Heart right ventricle (tissue), 16 donors: ENCODE results near the gene DNM3. TPM values are rescaled to one million over a fixed set of nuclear protein-coding genes. Genes with fewer than 3 reads are reported as not detected.

ENCODE experiments used
- ATAC-seq, 8 donors: fragments of 200-7000 bp; cut with Tn5 transposase; one replicate each; pipeline ENCODE4 v1.9.1; 2020; ENCODE audit warnings: mild to moderate bottlenecking in 8 of 8, moderate library complexity in 8 of 8, moderate number of reproducible peaks in 1 of 8
- DNase-seq, 2 donors: peaks; one replicate each; pipeline ENCODE4 v3.0.0-alpha.2; 2020
- H3K27ac ChIP-seq, 10 donors: fragments of 200-600 bp; sonication (generic) in 2 of 10; one replicate each; pipeline versions ENCODE4 v1.5.0 to v1.8.0; 2020 to 2022; ENCODE audit warnings: mild to moderate bottlenecking in 3 of 10
- H3K27me3 ChIP-seq, 7 donors: fragments of 200-600 bp; one replicate each; pipeline ENCODE4 v1.8.0; 2021 to 2022; ENCODE audit warnings: mild to moderate bottlenecking in 2 of 7
- H3K36me3 ChIP-seq, 9 donors: fragments of 200-600 bp; sonication (generic) in 1 of 9; one replicate each; pipeline versions ENCODE4 v1.5.0 to v1.8.0; 2020 to 2022; ENCODE audit warnings: mild to moderate bottlenecking in 2 of 9
- H3K4me1 ChIP-seq, 9 donors: fragments of 200-600 bp; sonication (generic) in 1 of 9; one replicate each; pipeline versions ENCODE4 v1.5.0 to v1.8.0; 2020 to 2022; ENCODE audit warnings: mild to moderate bottlenecking in 4 of 9
- H3K4me3 ChIP-seq, 10 donors: fragments of 200-600 bp; sonication (generic) in 2 of 10; one replicate each; pipeline versions ENCODE4 v1.5.0 to v1.8.0; 2020 to 2022; ENCODE audit warnings: mild to moderate bottlenecking in 7 of 10, moderate library complexity in 2 of 10
- H3K9me3 ChIP-seq, 11 donors: fragments of 200-600 bp in 10 of 11; sonication (generic) in 2 of 11; one replicate each; pipeline versions ENCODE4 v1.5.0 to v1.8.0; 2013 to 2022; ENCODE audit warnings: mild to moderate bottlenecking in 2 of 11, control low read depth in 1 of 11, moderate library complexity in 1 of 11
- WGBS, 2 donors: extraction: QIAGEN DNeasy Blood & Tissue Kit; methylation state at CpG; one replicate each; pipeline ENCODE4 v1.1.7; 2013; ENCODE audit warnings: inconsistent platforms in 1 of 2; 5-methylcytosine and 5-hydroxymethylcytosine counted together
- intact Hi-C, 10 donors: fragments of 100-400 bp; cut with DNase I; formaldehyde crosslinking; loops; one replicate each; pipeline versions ENCODE4 v1.11.1 to v1.14.2; 2022
- polyA plus RNA-seq, 2 donors: library from polyadenylated mRNA; stranded (reverse); fragments of 200-250 nt; gene quantifications; one replicate each; pipeline ENCODE4 v1.2.3, GENCODE V29; 2013
- total RNA-seq, 10 donors: library from RNA; stranded (reverse); fragmentation: NEBNext Ultra II Directional in 3 of 10; extraction: Animal tissue kit (Norgen Biotek cat#: 25700) in 3 of 10; gene quantifications; one replicate each; pipeline versions ENCODE4 v1.2.1 to v1.2.4, GENCODE V29; 2021 to 2023
- TF ChIP-seq, protein P1 (sequence below), 9 donors: fragments of 200-600 bp; sonication (generic) in 2 of 9; IDR thresholded peaks; one replicate each; pipeline versions ENCODE4 v1.5.0 to v1.8.0; 2021 to 2022; ENCODE audit warnings: antibody characterized with exemption in 9 of 9, mild to moderate bottlenecking in 5 of 9, moderate library complexity in 1 of 9
- donor health status: Arrhythmogenic right ventricular cardiomyopathy.
- donor health status: ischemic (EF 13 %, LVEDD 7.1; RV severe dilation, severe dysfunction).
- donor health status: healthy with polysubstance abuse.
- donor health status: DM: no; HTN: yes; CAD: no.
- donor health status: DM: no; HTN: no; CAD: no.
- donor health status: ischemic (EF 25% LVEDD 6.9; RV normal size, moderate dysfunction).
- donor health status: ischemic (EF 25% LVEDD 5.7; RV mildly dilated, moderate dysfunction).
- donor health status: healthy.
- donor health status: DM: yes; HTN: yes; CAD: no.
- donor health status: Ischemic cardiomyopathy.
- donor health status: ischemic (EF 35%, LVEDD 5.7; RV mildly dilated, moderate dysfunction).
- donor health status: nonischemic (EF 11% LVEDD 7.7; RV severe dilation, severe dysfunction).
- donor health status: DM: yes; HTN: yes; CAD: no.
- donor health status: PGD.
- donor health status: ischemic (EF 29% LVEDD 5.4; RV normal size, mild dysfunction).
- donor health status: nonischemic (EF 23%, LVEDD 6.1; RV moderate dilation, normal function).

The DNM3 gene
- total and polyA plus RNA-seq, 12 donors = 0.77 to 2.8 (median 2.2) TPM

DNA sequence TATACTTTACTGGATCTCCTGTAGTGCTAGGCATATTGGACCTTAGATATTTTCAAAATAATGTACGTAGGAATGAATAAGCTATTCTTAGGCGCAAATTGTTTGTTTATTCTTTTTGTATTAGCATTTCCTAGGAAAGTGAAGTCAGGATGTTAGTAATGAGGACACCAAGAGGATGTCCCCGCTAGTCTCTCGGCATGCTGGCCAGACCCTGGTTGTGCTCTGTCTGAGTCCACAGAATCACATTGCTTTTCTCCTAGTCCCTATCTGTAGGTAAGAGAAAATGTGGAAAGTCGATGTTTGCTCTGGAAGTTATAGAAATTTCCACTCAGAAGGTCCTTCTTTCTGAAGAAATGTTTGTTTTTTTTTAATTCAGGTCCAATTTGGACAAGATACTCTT is 31.1 kb downstream of the DNM3 start:
- ATAC-seq = no peak
- Histone ChIP-seq H3K4me1 (peaks cover 0 to 18% (median 0%) of the 10 kb centered on the region in 9 donors), H3K9me3 (no peaks in the 10 kb centered on the region), H3K36me3 (no peaks in the 10 kb centered on the region), H3K27me3 (no peaks in the 10 kb centered on the region), H3K4me3 (no peak overlapping the region), H3K27ac (no peak overlapping the region)
- TF ChIP-seq, protein P1, sequence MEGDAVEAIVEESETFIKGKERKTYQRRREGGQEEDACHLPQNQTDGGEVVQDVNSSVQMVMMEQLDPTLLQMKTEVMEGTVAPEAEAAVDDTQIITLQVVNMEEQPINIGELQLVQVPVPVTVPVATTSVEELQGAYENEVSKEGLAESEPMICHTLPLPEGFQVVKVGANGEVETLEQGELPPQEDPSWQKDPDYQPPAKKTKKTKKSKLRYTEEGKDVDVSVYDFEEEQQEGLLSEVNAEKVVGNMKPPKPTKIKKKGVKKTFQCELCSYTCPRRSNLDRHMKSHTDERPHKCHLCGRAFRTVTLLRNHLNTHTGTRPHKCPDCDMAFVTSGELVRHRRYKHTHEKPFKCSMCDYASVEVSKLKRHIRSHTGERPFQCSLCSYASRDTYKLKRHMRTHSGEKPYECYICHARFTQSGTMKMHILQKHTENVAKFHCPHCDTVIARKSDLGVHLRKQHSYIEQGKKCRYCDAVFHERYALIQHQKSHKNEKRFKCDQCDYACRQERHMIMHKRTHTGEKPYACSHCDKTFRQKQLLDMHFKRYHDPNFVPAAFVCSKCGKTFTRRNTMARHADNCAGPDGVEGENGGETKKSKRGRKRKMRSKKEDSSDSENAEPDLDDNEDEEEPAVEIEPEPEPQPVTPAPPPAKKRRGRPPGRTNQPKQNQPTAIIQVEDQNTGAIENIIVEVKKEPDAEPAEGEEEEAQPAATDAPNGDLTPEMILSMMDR (IDR thresholded peaks at IDR 0.05) = no peak
- DNase-seq = no peak
- 67 to 72% methylated on average over 5 of the region's 5 CpGs for WGBS, 2 donors
- intact Hi-C loops = loop anchor here in 1 of 10 donors (10.0 kb wide), 1 partner anchor 1928 kb away; no protein-coding TSS in a partner anchor

DNA sequence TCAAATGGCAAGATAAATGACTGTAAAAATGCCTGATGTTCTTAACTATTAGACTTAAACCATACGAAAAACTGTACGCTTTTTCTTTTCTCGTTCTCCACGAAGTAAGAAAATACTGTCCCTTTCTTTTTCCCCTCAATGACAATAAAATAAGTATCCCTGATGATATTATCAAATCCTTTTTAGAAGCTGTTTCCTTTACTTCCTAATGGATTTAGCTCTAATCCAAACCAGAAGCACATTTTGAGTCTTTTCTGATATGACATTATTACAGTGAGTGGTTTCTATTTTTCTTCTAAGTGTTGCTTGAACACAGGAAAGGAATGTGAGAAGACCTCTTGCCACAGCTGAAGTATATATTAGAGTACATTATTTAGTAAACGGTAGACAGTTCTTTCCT is 32.4 kb downstream of the DNM3 start:
- WGBS, 2 donors = 74% methylated on average over 5 of the region's 5 CpGs
- Histone ChIP-seq H3K4me1 (peaks cover 0 to 11% (median 0%) of the 10 kb centered on the region in 9 donors), H3K4me3 (no peak overlapping the region), H3K27ac (no peak overlapping the region), H3K36me3 (no peaks in the 10 kb centered on the region), H3K27me3 (no peaks in the 10 kb centered on the region), H3K9me3 (no peaks in the 10 kb centered on the region)
- intact Hi-C loops = loop anchor here in 1 of 10 donors (10.0 kb wide), 1 partner anchor 1929 kb away; no protein-coding TSS in a partner anchor
- TF ChIP-seq, protein P1 (IDR thresholded peaks at IDR 0.05) = no peak
- ATAC-seq (no peak), DNase-seq (no peak)

DNA sequence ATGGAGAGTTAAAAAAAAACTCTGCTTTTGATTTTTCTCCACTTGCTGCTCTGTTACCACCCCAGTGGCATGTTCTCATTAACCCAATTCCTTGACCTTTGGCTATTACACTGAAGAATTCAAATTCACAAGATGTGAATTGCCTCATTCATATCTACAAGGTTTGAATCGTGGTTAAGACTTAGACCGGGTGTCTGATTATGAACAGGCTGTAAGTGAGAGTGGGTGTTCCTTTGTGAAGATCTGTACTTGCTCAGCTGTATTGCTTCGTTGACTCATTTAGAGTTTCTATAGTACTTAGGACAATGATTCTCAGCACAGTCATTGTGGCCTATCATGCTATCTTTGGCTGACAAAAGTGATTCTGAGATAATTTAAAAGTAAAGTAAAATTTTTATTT is 36.4 kb downstream of the DNM3 start:
- intact Hi-C loops = loop anchor here in 1 of 10 donors (10.0 kb wide), 1 partner anchor 1933 kb away; no protein-coding TSS in a partner anchor
- Histone ChIP-seq H3K4me3 (no peak overlapping the region), H3K27me3 (no peaks in the 10 kb centered on the region), H3K27ac (no peak overlapping the region), H3K4me1 (peaks cover 0 to 3% (median 0%) of the 10 kb centered on the region in 9 donors), H3K36me3 (no peaks in the 10 kb centered on the region), H3K9me3 (no peaks in the 10 kb centered on the region)
- DNase-seq (no peak), ATAC-seq (no peak)
- TF ChIP-seq, protein P1 (IDR thresholded peaks at IDR 0.05) = no peak
- 62 to 68% methylated on average over 3 of the region's 3 CpGs for WGBS, 2 donors

DNA sequence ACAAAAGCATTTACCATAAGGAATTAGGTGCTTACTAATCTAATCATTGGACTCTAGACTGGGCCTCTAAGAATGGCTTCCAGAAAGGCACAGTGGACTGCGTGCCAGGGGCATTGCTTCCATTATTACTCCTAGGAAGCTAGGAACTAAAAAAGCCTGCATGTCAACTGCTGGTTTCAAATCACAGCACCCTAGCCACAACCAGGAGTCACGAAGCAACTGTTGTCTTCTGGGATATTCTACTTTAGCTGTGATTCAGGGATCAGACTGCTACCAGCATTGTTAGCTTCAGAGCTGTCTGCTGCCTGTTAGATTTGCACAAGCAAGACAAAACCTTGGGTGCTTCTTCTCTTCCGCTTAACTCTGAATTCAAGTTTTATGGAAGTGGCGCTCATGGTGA is 38.3 kb downstream of the DNM3 start:
- ATAC-seq (no peak), DNase-seq (no peak)
- TF ChIP-seq, protein P1 (IDR thresholded peaks at IDR 0.05) = no peak
- no peaks in the 10 kb centered on the region for H3K9me3 ChIP-seq
- H3K4me3 ChIP-seq = no peak overlapping the region
- H3K4me1 ChIP-seq = peaks cover 0 to 3% (median 0%) of the 10 kb centered on the region in 9 donors
- no peaks in the 10 kb centered on the region for H3K36me3 ChIP-seq
- WGBS, 2 donors = 95% methylated on average over 4 of the region's 4 CpGs
- intact Hi-C loops = loop anchor here in 1 of 10 donors (10.0 kb wide), 1 partner anchor 1935 kb away; no protein-coding TSS in a partner anchor
- no peak overlapping the region for H3K27ac ChIP-seq
- H3K27me3 ChIP-seq = no peaks in the 10 kb centered on the region
